HG02840 (cell line): ENCODE measurements around the gene COX4I1.

Experiments used
- ATAC-seq: cut with Tn5 transposase; IDR thresholded peaks from one replicate; pipeline ENCODE4 v1.9.1; 2021; ENCODE audit warnings: mild to moderate bottlenecking, moderate library complexity, moderate number of reproducible peaks; ENCODE audit not compliant: unreplicated experiment, low FRiP score

COX4I1 gene

GRCh38 chr16:85838381-85838780, 38.9 kb downstream of the COX4I1 start:
- ATAC-seq, result no peak

DNA sequence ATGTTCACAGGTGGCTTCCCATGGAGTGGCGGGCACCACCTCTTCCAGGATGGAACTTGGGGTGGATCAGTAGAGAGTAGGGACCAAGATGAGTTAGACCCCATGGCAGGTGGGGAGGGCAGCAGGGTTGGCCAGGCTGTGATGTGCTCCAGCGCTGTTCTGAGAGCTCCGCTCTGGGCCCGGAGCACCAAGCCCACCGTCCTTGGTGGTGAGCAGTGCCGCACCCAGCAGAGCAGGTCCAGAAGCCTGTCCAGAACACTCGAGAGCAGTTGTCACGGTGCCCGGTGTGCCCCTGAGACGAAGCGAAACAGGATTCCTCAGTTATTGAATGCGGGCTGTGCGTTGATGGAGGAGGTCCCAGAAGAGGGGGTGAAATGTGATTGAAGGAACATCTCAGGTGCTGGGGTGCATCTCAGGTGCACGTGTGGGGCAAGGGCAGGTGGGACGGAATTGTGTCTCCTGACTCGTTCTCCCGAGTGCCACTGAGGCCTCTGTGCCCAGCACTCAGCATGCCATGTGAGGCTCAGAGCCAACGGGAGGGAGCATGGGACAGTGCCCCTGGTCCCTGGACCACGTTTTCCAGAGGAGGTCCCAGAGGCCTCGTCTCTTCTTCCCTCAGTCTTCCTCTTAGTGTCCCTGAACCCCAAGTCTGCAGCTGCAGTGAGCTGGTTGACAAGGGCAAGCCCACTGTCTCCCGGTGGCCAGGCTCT, 39.5 kb downstream of the COX4I1 start:
- no peak for ATAC-seq

DNA sequence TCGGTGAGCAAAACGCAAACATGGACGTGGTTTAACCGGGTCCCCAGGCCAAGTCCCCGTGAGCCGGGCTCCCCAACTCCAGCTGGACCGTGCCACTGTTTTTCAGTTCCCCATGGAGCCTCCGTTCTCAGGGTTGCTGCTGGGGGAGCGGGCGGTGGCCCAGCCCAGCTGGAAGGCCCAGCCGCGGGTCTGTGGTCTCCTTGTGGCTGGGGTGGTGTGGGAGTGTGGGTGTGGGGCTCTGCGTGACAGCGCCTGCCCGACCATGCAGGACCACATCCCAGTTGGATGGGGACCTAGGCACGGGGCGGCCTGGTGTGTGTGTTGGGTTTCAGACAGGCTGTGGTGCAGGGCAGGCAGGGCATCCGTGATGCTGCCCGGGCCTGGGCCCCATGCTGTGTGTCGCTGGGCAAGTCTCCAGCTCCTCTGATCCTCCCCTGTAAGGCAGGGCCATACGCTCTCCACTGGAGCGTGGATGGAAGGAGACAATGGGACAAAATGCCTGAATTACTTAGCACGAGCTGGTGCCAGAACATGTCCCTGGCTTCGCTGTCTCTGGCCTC, 40.3 kb downstream of the COX4I1 start:
- ATAC-seq, result no peak

GRCh38 chr16:85840395-85840794, 40.9 kb downstream of the COX4I1 start:
- ATAC-seq, result no peak

DNA sequence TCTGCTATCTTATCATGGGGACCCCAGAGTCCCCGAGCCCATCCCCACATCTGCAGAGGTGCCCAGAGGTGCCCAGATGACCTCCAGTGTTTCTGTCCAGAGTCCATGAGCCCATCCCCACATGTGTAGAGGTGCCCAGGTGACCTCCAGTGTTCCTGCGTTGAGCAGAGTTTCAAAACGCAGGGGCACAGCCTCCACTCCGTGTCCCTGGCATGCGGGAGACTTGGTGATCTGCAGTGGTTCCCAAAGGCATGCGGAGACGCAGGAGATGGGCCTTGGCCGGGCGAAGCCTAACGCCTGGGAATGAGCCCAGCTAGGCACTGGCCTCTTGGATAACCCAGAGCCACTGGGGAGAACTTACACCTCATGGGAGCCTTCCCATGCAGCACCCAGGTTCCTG, 41.3 kb downstream of the COX4I1 start:
- ATAC-seq, result no peak

- ATAC-seq, result no peak
Observed at GRCh38 chr16:85842435-85842834, 42.9 kb downstream of the COX4I1 start.

GRCh38 chr16:85842848-85843247, 43.4 kb downstream of the COX4I1 start:
- ATAC-seq, result no peak

- no peak for ATAC-seq
Observed at GRCh38 chr16:85843471-85844168, 44.1 kb downstream of the COX4I1 start.

GRCh38 chr16:85844169-85844481, 44.6 kb downstream of the COX4I1 start:
- ATAC-seq, result no peak

- ATAC-seq, result no peak
Observed at GRCh38 chr16:85844786-85845185, 45.3 kb downstream of the COX4I1 start.

GRCh38 chr16:85845266-85845665, 45.8 kb downstream of the COX4I1 start:
- ATAC-seq, result no peak

- no peak for ATAC-seq
Observed at GRCh38 chr16:85846461-85846860, 47.0 kb downstream of the COX4I1 start.

DNA sequence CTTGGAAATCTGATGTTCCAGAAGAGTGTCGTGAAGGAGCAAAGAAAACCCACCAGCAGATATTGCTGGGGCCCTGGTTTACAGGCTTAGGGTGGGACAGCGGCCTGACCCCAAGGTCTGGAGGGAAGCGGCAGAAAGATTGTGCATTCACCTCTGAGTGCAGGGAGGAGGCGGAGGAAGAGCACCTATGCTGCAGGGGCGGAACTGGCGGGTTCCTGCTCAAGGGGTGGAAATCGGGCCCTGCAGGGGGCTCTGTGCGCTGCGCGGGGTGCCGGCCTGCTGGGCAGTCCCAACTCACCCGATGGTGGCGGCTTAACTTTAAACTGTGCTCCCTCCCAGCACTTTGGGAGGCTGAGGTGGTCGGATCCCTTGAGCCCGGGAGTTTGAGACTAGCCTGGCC, 47.5 kb downstream of the COX4I1 start:
- ATAC-seq, result no peak

DNA sequence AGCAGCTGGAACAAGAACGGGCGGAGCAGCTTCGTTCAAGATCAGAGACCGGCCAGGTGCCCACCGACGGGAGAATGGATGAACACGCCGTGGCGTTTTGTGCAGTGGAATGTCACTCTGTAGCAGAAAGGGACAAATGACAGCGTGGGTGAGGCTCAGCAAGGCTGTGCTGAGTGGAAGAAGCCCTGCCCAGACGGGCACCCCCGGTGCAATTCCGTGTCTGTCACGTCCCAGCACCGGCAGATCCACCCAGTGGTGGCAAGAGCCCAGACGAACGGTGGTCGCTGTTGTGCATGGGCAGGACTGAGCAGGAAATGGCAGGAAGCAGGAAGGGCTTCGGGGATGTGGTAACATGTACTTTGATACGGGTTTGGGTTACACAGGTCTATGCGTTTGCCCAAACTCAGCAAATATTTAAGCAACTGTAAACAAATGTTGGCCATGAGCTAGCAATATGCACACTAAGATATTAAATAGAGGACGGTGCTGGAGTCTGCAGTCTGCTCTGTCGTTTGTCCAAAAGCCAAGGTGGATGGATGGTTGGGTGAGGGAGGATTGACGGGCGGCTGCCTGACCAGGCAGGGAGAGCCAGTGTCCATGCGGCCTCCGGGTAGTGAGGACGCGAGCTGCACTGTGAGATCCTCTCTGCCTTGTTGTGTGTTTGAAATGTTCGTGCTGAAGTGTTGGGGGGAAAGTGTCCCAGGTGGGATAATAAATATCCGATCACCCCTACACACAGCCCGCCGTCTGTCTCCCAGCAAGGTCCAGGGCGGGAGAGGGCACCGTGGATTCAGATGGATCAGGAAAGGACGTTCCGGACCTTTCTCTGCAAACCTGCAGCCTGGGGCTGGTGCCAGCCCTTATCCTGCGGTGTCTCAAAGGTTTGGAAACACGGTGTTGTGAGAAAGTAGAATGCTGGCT, 48.4 kb downstream of the COX4I1 start:
- ATAC-seq, result no peak

DNA sequence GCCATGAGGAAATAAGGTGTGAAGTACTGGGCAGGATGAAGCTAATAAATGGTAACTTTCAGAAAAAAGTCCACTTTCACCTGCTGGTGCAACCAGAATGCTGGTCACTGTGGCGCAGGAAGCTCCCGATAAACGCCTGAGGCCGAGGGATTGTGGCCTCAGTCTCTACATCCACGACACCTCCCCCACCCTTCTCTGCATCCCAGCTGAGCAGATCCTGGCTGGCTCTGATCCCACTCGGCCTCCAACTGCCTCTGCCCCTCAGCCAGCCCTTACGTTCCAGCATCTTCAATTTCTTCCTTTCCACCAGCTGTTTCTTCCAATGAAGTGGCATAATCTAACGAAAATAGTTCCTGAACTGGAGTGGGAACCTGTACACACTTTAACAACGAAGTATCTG, 49.5 kb downstream of the COX4I1 start:
- ATAC-seq, result no peak

DNA sequence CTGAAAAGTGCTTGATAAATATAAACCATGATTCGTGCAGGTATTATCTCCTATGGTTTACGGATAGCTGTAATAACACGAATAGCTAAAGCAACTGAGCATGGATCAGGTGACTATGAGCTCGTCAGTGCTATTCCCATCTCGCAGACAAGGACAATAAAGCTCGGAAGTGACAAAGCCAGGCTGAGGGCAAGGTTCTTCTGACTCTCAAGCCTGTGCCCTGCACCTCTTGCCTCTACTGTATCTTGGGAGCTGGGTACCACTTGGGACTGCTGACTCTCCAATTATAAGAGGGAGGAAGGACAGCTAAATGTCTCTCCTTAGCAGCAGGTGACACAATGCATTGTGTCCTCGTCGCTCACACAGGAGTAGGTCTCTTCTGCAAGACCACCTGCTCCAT, 49.9 kb downstream of the COX4I1 start:
- ATAC-seq, result no peak

- ATAC-seq, result no peak
Observed at GRCh38 chr16:85850344-85850880, 50.9 kb downstream of the COX4I1 start.

DNA sequence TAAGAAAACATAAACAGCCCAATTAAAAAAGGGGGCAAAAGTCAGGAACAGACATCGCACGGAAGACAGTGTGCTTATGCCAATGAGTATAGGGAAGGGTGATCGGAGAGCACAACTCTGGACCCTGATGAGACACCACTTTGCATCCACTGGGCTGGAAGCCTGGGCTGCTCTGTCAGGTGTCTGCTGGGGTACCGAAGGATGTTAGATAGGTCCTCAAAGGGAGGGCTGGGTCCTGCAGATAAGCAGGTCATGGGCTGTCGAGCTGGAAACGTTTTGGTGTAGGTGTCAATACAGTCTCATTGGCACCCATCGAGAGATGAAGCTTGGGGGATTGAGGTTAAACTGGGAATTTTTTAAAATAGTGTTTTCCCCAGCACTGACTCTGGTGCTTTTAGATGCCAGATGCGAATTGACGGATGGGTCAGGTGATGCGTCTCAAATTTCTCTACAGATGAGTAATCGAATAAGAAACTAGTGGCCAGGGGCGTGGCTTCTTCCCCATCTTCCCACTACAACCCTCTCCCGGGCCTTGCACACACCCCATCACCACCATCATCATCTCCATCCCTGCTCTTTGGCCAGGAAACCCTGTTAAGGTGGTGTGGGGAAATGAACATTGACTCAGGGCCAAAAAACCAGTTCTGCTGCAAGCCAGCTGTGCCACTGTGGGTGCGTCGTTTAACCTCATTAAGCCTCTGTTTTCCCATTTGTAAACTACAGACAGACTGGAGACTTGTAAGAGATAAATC, 51.7 kb downstream of the COX4I1 start:
- no peak for ATAC-seq

- ATAC-seq, result no peak
Observed at GRCh38 chr16:85853547-85854545, 54.4 kb downstream of the COX4I1 start.
